Measurements from ENCODE around the gene SCARB1. TPM values are rescaled to one million over a fixed set of nuclear protein-coding genes. Genes with fewer than 3 reads are reported as not detected.
A peak's percentile ranks its signal among the peaks of the same experiment; 100 is the strongest.

Gene SCARB1
- total and polyA plus RNA-seq, 2 of the 13 experiments (the other 11 are each of a cell fraction or from before 2014, with no cell fraction given): 63.4 to 160 TPM

DNA sequence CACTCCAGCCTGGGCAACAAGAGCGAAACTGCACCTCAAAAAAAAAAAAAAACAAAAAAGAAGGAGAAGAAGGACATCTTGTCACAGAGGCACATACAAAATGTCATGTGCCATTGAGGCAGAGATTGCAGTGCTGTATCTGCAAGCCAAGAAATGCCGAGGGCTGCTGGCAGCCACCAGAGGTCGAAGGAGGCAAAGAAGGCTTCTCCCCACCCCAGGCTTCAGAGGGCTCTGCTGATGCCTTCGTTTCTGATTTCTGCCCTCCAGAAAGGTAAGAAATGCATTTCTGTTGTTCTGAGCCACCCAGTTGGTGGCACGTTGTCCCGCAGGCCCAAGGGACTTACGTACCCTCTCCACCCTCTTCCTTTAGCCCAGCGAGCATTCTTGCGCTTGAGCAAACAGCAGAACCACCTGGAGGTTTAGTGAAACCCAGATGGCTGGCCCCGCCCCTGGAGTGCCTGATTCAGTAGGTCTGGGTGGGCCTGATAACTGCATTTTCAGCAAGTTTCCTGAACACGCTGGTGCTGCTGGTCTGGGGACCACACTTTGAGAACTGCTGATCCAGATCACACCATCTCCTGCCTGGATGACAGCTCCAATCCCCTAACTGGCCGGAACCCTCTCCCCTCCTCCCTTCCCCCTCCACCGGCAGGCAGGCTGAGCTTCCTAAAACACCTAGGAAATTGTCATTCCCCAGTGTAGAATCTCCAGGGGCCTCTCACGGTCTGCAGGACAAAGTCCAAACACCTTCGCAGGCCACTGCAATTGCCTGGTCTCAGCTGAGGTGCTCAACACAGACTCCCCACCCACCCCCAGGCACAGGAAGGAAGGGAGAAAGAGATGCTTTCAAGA lies 21.1 kb upstream of the SCARB1 start:
- in situ Hi-C loops (cut with HindIII; ENCODE audit: extremely low pct_ligation_motif_present, low pct_unique_long_range_greater_than_20kb): no loop called here
- H3K36me3 ChIP-seq (replicated peaks in 1 of 2; ENCODE audit: control insufficient read depth in 1 of 2, insufficient read depth in 2 of 2, low read length in 2 of 2): peaks cover 0 to under 1% of the 10 kb centered on the region in 2 experiments; a peak in 2 of 5 replicates
- no peaks in the 10 kb centered on the region for H3K79me2 ChIP-seq (ENCODE audit: insufficient read depth, low read length)
- peak; percentile 72 for FAIRE-seq
- peak; percentile 84 for DNase-seq (ENCODE audit: low spot score)
- H3K9ac ChIP-seq (ENCODE audit: insufficient read depth, low read depth, low read length): peak overlapping the region; percentile 23
- CTCF ChIA-PET (ENCODE audit: low intra/inter-chr PET ratio, low total read pairs): interaction anchor here (0.9 to 1.2 kb wide), 2 partner anchors 14 to 22 kb away, joined by 4 to 5 read pairs; no protein-coding TSS in a partner anchor
- H2AFZ ChIP-seq (ENCODE audit: low read length): no peak overlapping the region
- H3K9me3 ChIP-seq (ENCODE audit: low read length): no peaks in the 10 kb centered on the region
- WGBS (ENCODE audit: low lambda C conversion rate): 10% methylated on average over 14 of the region's 15 CpGs
- POLR2A ChIA-PET: interaction anchor here (0.6 to 2.2 kb wide), 19 partner anchors 9 to 107 kb away, joined by 3 to 17 read pairs (median 4); partner anchors contain the start of genes SCARB1 and UBC
- H3K4me2 ChIP-seq (ENCODE audit: low read depth, low read length): peak overlapping the region; percentile 82
- H3K4me1 ChIP-seq (ENCODE audit: insufficient read depth, low read length): peaks cover 87% of the 10 kb centered on the region
- no peaks in the 10 kb centered on the region for H4K20me1 ChIP-seq (ENCODE audit: insufficient read depth, low read length)
- intact Hi-C loops (cut with micrococcal nuclease; ENCODE audit: unreplicated experiment): loop anchor here (2.0 kb wide), 1 partner anchor 16 kb away; no protein-coding TSS in a partner anchor
- ATAC-seq: peak; percentile 74
- no TSS peak for BruUV-seq (replicated peaks)
- H3K27me3 ChIP-seq (ENCODE audit: control insufficient read depth in 1 of 2, insufficient read depth in 2 of 2, low read length in 2 of 2): no peaks in the 10 kb centered on the region
- peak overlapping the region; percentile 71 for H3K27ac ChIP-seq (ENCODE audit: extremely low read length, insufficient read depth, low read length)
- peak overlapping the region; percentile 36 to 59 (median 38); a peak in 5 of 6 replicates for H3K4me3 ChIP-seq (replicated peaks in 1 of 3; ENCODE audit: insufficient read depth in 1 of 3, low read depth in 2 of 3, low read length in 3 of 3)
- TF ChIP-seq CREBL2 (CRISPR knock-in tag; IDR thresholded peaks at IDR 0.05; ENCODE audit: borderline replicate concordance) (no peak), ZNF569 (CRISPR knock-in tag; IDR thresholded peaks at IDR 0.05; ENCODE audit: borderline replicate concordance) (no peak), MTF1 (CRISPR knock-in tag; IDR thresholded peaks at IDR 0.05) (no peak), NCOA5 (CRISPR knock-in tag; IDR thresholded peaks at IDR 0.05) (no peak), FIP1L1 (IDR thresholded peaks at IDR 0.05; ENCODE audit: borderline replicate concordance, insufficient read depth, low read depth, low read length) (no peak), TBP (CRISPR knock-in tag; IDR thresholded peaks at IDR 0.05) (no peak), ARNT2 (CRISPR knock-in tag; IDR thresholded peaks at IDR 0.05; ENCODE audit: low read depth) (no peak), ZNF572 (CRISPR knock-in tag; IDR thresholded peaks at IDR 0.05) (no peak), ZSCAN22 (CRISPR knock-in tag; IDR thresholded peaks at IDR 0.05) (no peak), CC2D1A (CRISPR knock-in tag; IDR thresholded peaks at IDR 0.05) (no peak), ZNF331 (CRISPR knock-in tag; IDR thresholded peaks at IDR 0.05) (peak; percentile 57), ELF1 (CRISPR knock-in tag; IDR thresholded peaks at IDR 0.05) (peak; percentile 41; the same call in 1 of the 2 replicates), SOX5 (CRISPR knock-in tag; IDR thresholded peaks at IDR 0.05; ENCODE audit: borderline replicate concordance) (peak; percentile 37; the same call in 1 of the 2 replicates), ZNF232 (CRISPR knock-in tag; IDR thresholded peaks at IDR 0.05; ENCODE audit: borderline replicate concordance) (no peak), KMT2B (CRISPR knock-in tag; IDR thresholded peaks at IDR 0.05) (no peak), CEBPB (IDR thresholded peaks at IDR 0.05; ENCODE audit: borderline replicate concordance, low read depth, low read length) (no peak), WIZ (CRISPR knock-in tag; IDR thresholded peaks at IDR 0.05) (no peak), KLF6 (CRISPR knock-in tag; IDR thresholded peaks at IDR 0.05) (no peak)
- TF ChIP-seq, protein P1, sequence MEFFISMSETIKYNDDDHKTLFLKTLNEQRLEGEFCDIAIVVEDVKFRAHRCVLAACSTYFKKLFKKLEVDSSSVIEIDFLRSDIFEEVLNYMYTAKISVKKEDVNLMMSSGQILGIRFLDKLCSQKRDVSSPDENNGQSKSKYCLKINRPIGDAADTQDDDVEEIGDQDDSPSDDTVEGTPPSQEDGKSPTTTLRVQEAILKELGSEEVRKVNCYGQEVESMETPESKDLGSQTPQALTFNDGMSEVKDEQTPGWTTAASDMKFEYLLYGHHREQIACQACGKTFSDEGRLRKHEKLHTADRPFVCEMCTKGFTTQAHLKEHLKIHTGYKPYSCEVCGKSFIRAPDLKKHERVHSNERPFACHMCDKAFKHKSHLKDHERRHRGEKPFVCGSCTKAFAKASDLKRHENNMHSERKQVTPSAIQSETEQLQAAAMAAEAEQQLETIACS (CRISPR knock-in tag; IDR thresholded peaks at IDR 0.05): no peak
- TF ChIP-seq, protein P2, sequence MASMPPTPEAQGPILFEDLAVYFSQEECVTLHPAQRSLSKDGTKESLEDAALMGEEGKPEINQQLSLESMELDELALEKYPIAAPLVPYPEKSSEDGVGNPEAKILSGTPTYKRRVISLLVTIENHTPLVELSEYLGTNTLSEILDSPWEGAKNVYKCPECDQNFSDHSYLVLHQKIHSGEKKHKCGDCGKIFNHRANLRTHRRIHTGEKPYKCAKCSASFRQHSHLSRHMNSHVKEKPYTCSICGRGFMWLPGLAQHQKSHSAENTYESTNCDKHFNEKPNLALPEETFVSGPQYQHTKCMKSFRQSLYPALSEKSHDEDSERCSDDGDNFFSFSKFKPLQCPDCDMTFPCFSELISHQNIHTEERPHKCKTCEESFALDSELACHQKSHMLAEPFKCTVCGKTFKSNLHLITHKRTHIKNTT (CRISPR knock-in tag; IDR thresholded peaks at IDR 0.05): no peak
- TF ChIP-seq, protein P3, sequence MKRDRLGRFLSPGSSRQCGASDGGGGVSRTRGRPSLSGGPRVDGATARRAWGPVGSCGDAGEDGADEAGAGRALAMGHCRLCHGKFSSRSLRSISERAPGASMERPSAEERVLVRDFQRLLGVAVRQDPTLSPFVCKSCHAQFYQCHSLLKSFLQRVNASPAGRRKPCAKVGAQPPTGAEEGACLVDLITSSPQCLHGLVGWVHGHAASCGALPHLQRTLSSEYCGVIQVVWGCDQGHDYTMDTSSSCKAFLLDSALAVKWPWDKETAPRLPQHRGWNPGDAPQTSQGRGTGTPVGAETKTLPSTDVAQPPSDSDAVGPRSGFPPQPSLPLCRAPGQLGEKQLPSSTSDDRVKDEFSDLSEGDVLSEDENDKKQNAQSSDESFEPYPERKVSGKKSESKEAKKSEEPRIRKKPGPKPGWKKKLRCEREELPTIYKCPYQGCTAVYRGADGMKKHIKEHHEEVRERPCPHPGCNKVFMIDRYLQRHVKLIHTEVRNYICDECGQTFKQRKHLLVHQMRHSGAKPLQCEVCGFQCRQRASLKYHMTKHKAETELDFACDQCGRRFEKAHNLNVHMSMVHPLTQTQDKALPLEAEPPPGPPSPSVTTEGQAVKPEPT (CRISPR knock-in tag; IDR thresholded peaks at IDR 0.05; ENCODE audit: low read depth): no peak
